ENCODE data around the gene CCDC77.
"Not testable (repeated sequence)": the region's sequence is repeated elsewhere in the genome, so short reads cannot be mapped to it uniquely, and the experiment has no call there.

The CCDC77 gene

GRCh38 chr12:401235-402028 is at the start of gene CCDC77:
Gene CCDC77, plus strand, starts transcription at chr12:401644. Its CDS starts 7,740 bp downstream, at chr12:409384.
- no peak for DNase-seq

GRCh38 chr12:356276-356988 is 45.0 kb upstream of the CCDC77 start:
- DNase-seq, result no peak

- no peak for DNase-seq
Observed at GRCh38 chr12:359091-359490, 42.4 kb upstream of the CCDC77 start.

GRCh38 chr12:366820-367219 is 34.6 kb upstream of the CCDC77 start:
- DNase-seq, result no peak

GRCh38 chr12:367972-368371 is 33.5 kb upstream of the CCDC77 start:
- no peak for DNase-seq

- DNase-seq, result not testable (repeated sequence)
Observed at GRCh38 chr12:370739-371485, 30.5 kb upstream of the CCDC77 start.

GRCh38 chr12:386651-387050 is 14.8 kb upstream of the CCDC77 start:
- DNase-seq, result no peak

- DNase-seq, result no peak
Observed at GRCh38 chr12:388012-388411, 13.4 kb upstream of the CCDC77 start.

GRCh38 chr12:388541-389141 is 12.8 kb upstream of the CCDC77 start:
- DNase-seq, result no peak

- DNase-seq, result no peak
Observed at GRCh38 chr12:389142-390096, 12.0 kb upstream of the CCDC77 start, which contains the start of gene KDM5A. Gene KDM5A, minus strand, starts transcription at chr12:389320. Its CDS starts 229 bp downstream, at chr12:389091.

- no peak for DNase-seq
Observed at GRCh38 chr12:400828-401227, 616 bp upstream of the CCDC77 start.

- no peak for DNase-seq
Observed at GRCh38 chr12:402029-402389, 565 bp downstream of the CCDC77 start.

GRCh38 chr12:414859-415258 is 13.4 kb downstream of the CCDC77 start:
- no peak for DNase-seq

GRCh38 chr12:418432-418831 is 17.0 kb downstream of the CCDC77 start:
- DNase-seq, result no peak

GRCh38 chr12:422526-422925 is 21.1 kb downstream of the CCDC77 start:
- DNase-seq, result no peak

GRCh38 chr12:435737-436136 is 34.3 kb downstream of the CCDC77 start:
- not testable (repeated sequence) for DNase-seq

GRCh38 chr12:442235-442884 is 40.9 kb downstream of the CCDC77 start:
- DNase-seq, result peak; percentile 14

- DNase-seq, result no peak
Observed at GRCh38 chr12:447141-447540, 45.7 kb downstream of the CCDC77 start.

GRCh38 chr12:449203-449602 is 47.8 kb downstream of the CCDC77 start:
- DNase-seq, result no peak

- DNase-seq, result no peak
Observed at GRCh38 chr12:450438-450837, 49.0 kb downstream of the CCDC77 start.

GRCh38 chr12:452667-453210 is 51.3 kb downstream of the CCDC77 start:
- no peak for DNase-seq

Data from NCI-H1048 (cell line).